ENCODE measurements around the gene PRSS38. TPM values are rescaled to one million over a fixed set of nuclear protein-coding genes. Genes with fewer than 3 reads are reported as not detected.
"Not testable (repeated sequence)": the region's sequence is repeated elsewhere in the genome, so short reads cannot be mapped to it uniquely, and the experiment has no call there.

PRSS38 gene
- total RNA-seq, 2 donors from 2014 or later = not detected

DNA sequence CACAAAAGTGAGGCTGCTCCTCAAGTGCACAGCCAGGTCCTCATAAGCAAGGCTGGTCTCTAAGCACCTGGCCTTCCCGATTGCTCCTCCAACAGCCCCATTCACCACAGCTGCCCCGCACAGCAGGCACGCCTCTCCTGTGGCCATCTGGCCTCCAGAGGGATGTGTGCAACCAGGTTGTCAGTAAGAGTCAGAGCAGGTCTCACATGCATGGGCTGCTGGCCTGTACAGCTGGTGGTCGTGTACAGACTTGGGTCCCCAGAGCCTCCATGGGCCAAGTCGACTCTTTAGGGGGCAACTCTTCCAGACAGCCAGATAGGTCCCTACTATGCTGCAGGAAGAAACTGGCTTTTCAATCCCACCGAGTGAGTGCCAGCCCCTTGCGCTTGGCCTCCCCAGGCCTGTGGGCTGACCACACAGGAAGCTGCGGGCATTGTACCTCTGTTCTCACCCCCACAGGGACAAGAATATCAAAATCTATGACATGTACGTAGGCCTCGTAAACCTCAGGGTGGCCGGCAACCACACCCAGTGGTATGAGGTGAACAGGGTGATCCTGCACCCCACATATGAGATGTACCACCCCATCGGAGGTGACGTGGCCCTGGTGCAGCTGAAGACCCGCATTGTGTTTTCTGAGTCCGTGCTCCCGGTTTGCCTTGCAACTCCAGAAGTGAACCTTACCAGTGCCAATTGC lies 1.4 kb downstream of the PRSS38 start:
- DNase-seq (ENCODE audit: low spot score) = no peak
- intact Hi-C loops (cut with DNase I) = no loop called here

DNA sequence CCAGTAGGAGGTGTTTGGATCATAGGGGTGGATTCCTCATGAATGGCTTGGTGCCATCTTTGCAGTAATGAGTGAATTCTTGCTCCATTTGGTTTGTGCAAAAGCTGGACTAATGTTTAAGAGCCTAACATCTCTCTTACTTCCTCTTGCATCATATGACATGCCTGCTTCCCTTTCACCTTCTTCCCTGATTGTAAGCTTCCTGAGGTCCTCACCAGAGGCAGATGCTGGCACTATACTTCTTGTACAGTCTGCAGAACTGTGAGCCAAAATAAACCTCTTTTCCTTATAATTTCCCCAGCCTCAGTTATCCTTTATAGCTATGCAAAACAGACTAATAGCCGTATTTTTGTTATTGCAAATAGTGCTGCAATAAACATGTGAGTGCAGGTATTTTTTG lies 8.1 kb downstream of the PRSS38 start:
- DNase-seq (ENCODE audit: low spot score) = no peak
- intact Hi-C loops (cut with DNase I) = no loop called here

DNA sequence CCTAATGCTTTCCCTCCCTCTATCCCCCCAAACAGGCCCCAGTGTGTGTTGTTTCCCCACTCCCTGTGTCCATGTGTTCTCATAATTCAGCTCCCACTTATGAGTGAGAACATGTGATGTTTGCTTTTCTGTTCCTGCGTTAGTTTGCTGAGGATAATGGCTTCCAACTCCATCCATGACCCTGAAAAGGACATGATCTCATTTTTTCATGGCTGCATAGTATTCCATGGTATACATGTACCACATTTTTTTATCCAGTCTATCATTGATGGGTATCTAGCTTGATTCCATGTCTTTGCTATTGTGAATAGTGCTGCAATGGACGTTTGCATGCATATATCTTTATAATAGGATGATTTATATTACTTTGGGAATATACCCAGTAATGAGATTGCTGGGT lies 8.7 kb downstream of the PRSS38 start:
- DNase-seq (ENCODE audit: low spot score) = no peak
- intact Hi-C loops (cut with DNase I) = no loop called here

GRCh38 chr1:227828786-227829185 lies 13.3 kb downstream of the PRSS38 start:
- DNase-seq (ENCODE audit: low spot score) = no peak
- intact Hi-C loops (cut with DNase I) = no loop called here

DNA sequence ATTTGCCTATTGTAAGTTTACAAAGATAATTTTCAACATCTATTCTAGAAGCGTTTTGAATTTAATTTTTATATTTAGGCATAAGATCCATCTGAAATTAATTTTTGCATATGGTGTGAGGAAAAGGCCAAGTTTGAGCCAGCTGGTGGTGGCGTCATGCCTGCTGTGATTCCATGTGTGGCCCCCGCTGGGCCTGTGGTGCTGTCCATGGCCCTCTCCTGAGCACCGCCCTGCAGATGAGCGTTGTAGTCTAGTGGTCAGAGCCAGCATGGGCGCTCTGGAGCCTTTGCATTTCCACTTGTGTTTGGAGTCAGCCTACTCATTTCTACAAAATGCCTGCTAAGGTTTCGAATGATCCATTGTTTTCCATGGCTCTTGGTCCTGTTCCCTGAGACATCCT lies 22.7 kb downstream of the PRSS38 start:
- intact Hi-C loops (cut with DNase I) = no loop called here

GRCh38 chr1:227841096-227841495 lies 25.6 kb downstream of the PRSS38 start:
- intact Hi-C loops (cut with DNase I) = no loop called here

More for the DNA sequence above, 22.7 kb downstream of the PRSS38 start:
- DNase-seq (ENCODE audit: low spot score) = no peak

DNA sequence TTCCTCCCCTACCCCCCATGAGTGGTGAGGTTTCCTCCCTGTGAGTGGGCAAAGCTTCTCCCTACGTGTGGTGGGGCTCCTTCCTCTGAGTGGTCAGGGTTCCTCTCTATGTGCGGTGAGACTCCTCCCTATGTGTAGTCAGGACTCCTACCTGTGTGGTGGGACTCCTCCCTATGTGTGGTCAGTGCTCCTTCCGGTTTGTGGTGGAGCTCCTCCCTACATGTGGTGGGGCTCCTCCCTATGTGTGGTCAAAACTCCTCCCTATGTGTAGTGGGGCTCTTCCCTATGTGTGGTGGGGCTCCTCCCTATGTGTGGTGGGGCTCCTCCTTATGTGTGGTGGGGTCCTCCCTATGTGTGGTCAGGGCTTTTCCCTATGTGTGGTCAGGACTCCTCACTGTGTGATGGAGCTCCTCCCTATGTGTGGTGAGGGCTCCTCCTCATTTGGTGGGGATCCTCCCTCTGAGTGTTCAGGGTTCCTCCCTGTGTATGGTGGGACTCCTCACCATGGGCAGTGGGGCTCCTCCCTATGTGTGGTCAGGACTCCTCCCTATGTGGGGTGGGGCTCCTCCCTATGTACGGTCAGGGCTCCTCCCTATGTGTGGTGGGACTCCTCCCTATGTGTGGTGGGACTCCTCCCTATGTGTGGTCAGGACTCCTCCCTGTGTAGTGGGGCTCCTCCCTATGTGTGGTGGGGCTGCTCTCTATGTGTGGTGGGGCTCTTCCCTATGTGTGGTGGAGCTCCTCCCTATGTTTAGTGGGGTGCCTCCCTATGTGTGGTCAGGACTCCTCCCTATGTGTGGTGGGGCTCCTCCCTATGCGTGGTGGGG lies 29.1 kb downstream of the PRSS38 start:
- intact Hi-C loops (cut with DNase I) = no loop called here
- DNase-seq (ENCODE audit: low spot score) = no peak

More at GRCh38 chr1:227841096-227841495, 25.6 kb downstream of the PRSS38 start:
- no peak for DNase-seq (ENCODE audit: low spot score)

DNA sequence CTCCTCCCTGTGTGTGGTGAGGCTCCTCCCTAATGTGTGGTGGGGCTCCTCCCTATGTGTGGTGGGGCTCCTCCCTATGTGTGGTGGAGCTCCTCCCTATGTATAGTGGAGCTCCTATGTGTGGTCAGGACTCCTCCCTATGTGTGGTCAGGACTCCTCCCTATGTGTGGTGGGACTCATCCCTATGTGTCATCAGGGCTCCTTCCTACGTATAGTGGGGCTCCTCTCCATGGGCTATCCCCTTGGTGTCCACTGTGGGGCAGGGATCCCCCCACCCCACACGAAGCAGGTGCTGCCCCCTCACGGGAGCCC lies 29.6 kb downstream of the PRSS38 start:
- intact Hi-C loops (cut with DNase I) = no loop called here
- no peak for DNase-seq (ENCODE audit: low spot score)

GRCh38 chr1:227845519-227845918 lies 30.0 kb downstream of the PRSS38 start:
- DNase-seq (ENCODE audit: low spot score) = no peak
- intact Hi-C loops (cut with DNase I) = no loop called here

DNA sequence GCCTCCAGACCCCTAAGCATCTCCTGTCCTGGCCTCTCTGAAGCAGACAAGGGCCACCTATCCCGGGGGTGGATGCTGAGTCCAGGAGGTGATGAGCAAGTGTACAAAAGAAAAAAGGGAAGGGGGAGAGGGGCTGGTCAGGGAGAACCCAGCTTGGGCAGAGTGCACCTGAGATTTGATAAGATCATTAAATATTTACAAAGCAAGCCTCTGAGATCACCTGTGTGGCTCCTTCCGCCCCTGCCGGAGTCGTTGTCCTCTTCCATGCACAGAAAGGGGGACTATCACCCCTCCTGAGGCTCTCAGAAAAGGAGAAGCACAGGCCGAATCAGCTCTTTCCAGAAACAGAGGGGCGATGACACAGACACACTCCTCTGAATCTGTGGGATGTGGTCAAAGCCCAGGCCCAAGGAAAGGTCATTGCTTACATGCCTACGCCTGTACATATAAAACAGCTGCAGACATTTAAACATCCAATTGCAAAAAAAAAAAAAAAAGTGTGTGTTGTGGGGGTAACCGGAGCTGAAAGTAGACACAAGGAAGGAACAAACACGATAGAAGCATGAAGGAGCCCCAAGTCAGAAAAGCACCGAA lies 30.9 kb downstream of the PRSS38 start:
- intact Hi-C loops (cut with DNase I) = no loop called here
- DNase-seq (ENCODE audit: low spot score) = no peak

DNA sequence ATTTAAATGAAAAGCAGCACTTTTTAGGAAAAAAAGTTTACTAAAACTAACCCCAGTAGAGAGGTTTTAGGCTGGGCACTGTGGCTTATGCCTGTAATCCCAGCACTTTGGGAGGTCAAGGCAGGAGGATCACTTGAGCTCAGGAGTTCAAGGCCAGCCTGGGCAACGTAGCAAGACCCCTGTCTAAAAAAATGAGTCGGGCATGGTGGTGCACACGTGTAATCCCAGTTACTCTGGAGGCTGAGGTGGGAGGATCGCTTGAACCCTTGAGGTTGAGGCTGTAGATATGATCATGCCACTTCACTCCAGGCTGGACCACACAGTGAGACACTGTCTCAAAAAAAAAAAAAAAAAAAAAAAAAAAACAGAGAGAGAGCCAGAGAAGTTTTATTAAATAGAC lies 31.6 kb downstream of the PRSS38 start:
- intact Hi-C loops (cut with DNase I); DNase-seq (ENCODE audit: low spot score): not testable (repeated sequence)

DNA sequence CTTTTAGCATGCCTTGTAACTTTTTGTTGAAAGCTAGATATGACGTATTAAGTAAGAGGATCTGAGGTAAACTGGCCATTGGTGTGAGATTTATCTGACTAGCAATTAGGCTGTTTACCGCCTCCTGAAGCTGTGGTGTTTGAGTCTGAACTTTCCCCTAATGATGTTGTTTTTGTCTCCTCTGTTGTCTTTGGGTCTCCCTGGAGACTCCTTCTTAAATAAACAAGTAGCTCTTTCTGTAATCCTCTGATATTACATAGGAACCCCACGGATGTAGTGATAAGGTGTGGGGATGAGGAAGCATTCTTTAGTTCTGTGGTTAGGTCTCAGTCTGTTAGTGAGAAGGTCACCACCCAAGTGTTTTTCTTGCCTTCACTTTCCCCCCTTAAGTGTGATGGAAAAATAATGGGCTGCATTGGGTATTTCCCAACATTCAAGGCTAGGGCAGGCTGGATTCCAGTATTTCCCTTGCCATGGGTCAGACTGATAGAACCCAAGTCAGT lies 33.0 kb downstream of the PRSS38 start:
- intact Hi-C loops (cut with DNase I) = no loop called here
- DNase-seq (ENCODE audit: low spot score) = no peak

DNA sequence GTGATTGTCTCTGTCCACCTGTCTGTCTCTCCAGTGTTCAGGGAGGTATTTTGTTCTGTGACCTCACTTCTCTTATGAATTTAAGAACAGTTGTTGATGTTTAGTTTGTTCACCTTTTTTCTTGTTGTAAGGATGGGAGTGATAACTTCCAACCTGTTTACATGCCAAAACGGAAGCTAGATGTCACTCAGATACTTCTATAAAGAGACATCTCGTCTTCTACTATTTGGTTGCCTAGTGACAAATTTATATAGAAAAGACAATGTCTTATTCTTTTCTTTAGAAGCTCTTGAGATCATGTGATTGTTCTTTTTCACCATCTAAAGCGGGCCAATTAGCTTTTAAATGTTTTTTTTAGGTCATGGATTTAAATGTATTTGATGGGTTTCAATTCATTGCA lies 33.8 kb downstream of the PRSS38 start:
- intact Hi-C loops (cut with DNase I) = no loop called here
- DNase-seq (ENCODE audit: low spot score) = no peak

GRCh38 chr1:227854189-227854588 lies 38.7 kb downstream of the PRSS38 start:
- no peak for DNase-seq (ENCODE audit: low spot score)
- intact Hi-C loops (cut with DNase I) = no loop called here

GRCh38 chr1:227855687-227856086 lies 40.2 kb downstream of the PRSS38 start:
- intact Hi-C loops (cut with DNase I) = no loop called here
- DNase-seq (ENCODE audit: low spot score) = no peak

DNA sequence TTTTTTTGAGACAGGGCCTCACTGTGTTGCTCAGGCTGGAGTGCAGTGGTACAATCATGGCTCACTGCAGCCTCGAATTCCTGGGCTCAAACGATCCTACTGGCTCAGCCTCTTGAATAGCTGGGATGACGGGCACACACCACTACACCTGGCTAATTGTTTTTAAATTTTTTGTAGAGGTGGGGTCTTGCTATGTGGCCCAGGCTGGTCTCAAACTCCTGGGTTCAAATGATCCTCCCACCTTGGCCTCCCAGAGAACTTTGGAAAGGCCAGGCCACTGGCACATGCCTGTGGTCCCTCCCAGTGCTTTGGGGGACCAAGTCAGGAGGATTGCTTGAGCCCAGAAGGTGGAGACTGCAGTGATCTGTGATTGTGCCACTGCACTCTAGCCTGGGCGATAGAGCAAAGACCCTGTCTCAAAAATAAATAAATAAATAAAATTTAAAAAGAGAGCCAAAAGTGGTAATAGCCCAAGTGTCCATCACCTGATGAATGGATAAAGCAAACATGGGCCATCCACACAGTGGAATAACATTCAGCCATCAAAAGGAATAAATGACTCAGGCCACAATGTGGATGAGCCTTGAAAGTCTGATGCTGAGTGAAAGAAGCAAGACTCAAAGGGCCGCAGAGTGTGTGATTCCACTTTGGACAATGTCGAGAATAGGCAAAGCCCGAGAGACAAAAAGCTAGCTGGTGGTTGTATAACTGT lies 40.8 kb downstream of the PRSS38 start:
- no peak for DNase-seq (ENCODE audit: low spot score)
- intact Hi-C loops (cut with DNase I) = no loop called here

- no peak for DNase-seq (ENCODE audit: low spot score)
- intact Hi-C loops (cut with DNase I) = no loop called here
Observed at GRCh38 chr1:227864882-227865281, 49.4 kb downstream of the PRSS38 start.

GRCh38 chr1:227869279-227869842 lies 53.9 kb downstream of the PRSS38 start:
- intact Hi-C loops (cut with DNase I) = no loop called here
- DNase-seq (ENCODE audit: low spot score) = no peak

GRCh38 chr1:227869851-227870305 lies 54.4 kb downstream of the PRSS38 start:
- intact Hi-C loops (cut with DNase I) = loop anchor here in 1 of 2 donors (1.0 kb wide), 1 partner anchor 74 kb away; no protein-coding TSS in a partner anchor
- no peak for DNase-seq (ENCODE audit: low spot score)
